Type B pancreatic cell (in vitro differentiated cells): ENCODE results near the gene TMEM72. TPM values are rescaled to one million over a fixed set of nuclear protein-coding genes. Genes with fewer than 3 reads are reported as not detected.

ENCODE experiments used
- DNase-seq: peaks from one replicate; pipeline ENCODE4 v3.0.0; 2021; ENCODE audit warnings: mixed read lengths; ENCODE audit not compliant: unreplicated experiment; ENCODE audit errors: extremely low spot score
- H3K27ac Mint-ChIP-seq: 2 replicates; pipeline ENCODE4 v1.8.0; 2021; ENCODE audit warnings: mild to moderate bottlenecking, mixed read lengths
- H3K27me3 Mint-ChIP-seq: 2 replicates; pipeline ENCODE4 v1.8.0; 2021; ENCODE audit warnings: mixed read lengths
- H3K36me3 Mint-ChIP-seq: 2 replicates; pipeline ENCODE4 v1.8.0; 2021; ENCODE audit warnings: mixed read lengths
- H3K4me1 Mint-ChIP-seq: one replicate; pipeline ENCODE4 v1.8.0; 2021; ENCODE audit warnings: mixed read lengths; ENCODE audit not compliant: unreplicated experiment
- H3K4me3 Mint-ChIP-seq: 2 replicates; pipeline ENCODE4 v1.8.0; 2021; ENCODE audit warnings: mild to moderate bottlenecking, mixed read lengths
- H3K9me3 Mint-ChIP-seq: 2 replicates; pipeline ENCODE4 v1.8.0; 2021; ENCODE audit warnings: mixed read lengths
- CTCF ChIP-seq: fragments of 200-600 bp; sonication (generic); conservative IDR thresholded peaks from 2 replicates; pipeline ENCODE4 v1.5.0; 2021; ENCODE audit warnings: antibody characterized with exemption, mild to moderate bottlenecking
- total RNA-seq: library from RNA; stranded (reverse); gene quantifications from 2 replicates; pipeline ENCODE4 v1.2.1, GENCODE V29; 2021; ENCODE audit warnings: low replicate concordance

Gene TMEM72
- total RNA-seq, 1 donor from 2014 or later: 1.2 TPM

DNA sequence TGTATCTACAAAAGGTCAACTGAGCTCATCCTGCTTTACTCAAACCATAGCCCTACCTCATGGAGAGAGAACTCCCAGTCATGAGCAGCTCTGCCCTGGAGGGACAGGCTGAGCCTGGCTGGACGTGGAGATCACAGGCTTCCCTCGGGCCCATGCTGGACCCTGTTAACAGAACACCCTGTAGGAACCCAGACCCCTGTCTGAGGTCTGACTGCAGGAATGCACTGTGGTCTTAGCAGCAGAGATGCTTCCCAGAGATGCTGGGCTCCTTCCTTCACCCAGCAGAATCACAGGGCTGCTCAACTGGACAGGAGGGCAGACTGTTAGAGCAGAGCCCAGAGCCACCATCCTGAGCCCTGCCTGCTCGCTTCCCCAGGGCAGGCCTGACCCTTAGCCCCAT lies 814 bp downstream of the TMEM72 start:
- no peaks in the 10 kb centered on the region for H3K36me3 Mint-ChIP-seq
- H3K9me3 Mint-ChIP-seq: no peaks in the 10 kb centered on the region
- no peak for DNase-seq
- no peak overlapping the region for H3K4me3 Mint-ChIP-seq
- peaks cover 6% of the 10 kb centered on the region for H3K27me3 Mint-ChIP-seq
- TF ChIP-seq CTCF: no peak
- no peak overlapping the region for H3K27ac Mint-ChIP-seq
- H3K4me1 Mint-ChIP-seq: peaks cover 54% of the 10 kb centered on the region

DNA sequence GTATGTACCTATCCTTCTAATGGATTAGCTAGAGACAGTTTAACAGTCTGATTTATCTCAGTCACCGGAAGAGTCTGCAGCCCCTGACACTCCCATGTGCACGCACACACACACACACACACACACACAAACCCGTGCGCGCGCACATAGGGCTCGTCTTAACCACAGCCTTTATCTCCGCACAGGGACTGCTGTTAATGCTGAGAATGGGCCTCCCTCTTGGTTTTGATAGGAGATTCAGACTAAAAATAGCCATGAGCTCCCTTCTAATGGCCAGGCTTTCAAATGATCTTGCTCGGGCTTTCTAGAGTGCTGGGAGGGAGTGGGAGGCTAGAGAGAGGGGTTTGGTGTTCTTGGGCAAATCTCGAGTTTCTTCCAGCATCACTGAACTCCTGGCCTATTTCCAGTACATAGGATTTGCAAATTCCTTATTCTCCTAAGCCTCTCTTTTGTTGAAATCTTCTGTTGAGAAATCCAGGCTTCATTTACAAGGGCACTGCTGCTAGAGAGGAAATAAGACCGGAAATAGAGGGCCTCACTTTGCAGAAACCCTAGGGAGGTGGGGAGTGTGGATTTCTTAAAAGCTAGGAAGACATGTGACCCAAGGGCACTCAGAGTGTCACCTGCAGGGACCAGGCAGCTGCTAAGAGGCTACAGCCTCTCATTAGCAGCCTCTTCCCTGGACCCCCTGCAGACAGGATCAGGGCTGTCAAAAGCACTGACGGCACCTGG lies 2.4 kb downstream of the TMEM72 start:
- H3K9me3 Mint-ChIP-seq: no peaks in the 10 kb centered on the region
- TF ChIP-seq CTCF: no peak
- H3K4me1 Mint-ChIP-seq: peaks cover 46% of the 10 kb centered on the region
- H3K36me3 Mint-ChIP-seq: no peaks in the 10 kb centered on the region
- DNase-seq: no peak
- peak overlapping the region; percentile 19 for H3K27ac Mint-ChIP-seq
- H3K27me3 Mint-ChIP-seq: peaks cover 6% of the 10 kb centered on the region
- H3K4me3 Mint-ChIP-seq: no peak overlapping the region

- no peak for DNase-seq
Observed at GRCh38 chr10:44914891-44915290, 3.8 kb downstream of the TMEM72 start.

GRCh38 chr10:44916429-44916828 lies 5.3 kb downstream of the TMEM72 start:
- TF ChIP-seq CTCF: no peak
- no peak overlapping the region for H3K4me3 Mint-ChIP-seq
- no peak for DNase-seq
- no peaks in the 10 kb centered on the region for H3K27me3 Mint-ChIP-seq
- no peaks in the 10 kb centered on the region for H3K36me3 Mint-ChIP-seq
- H3K27ac Mint-ChIP-seq: no peak overlapping the region
- H3K4me1 Mint-ChIP-seq: peaks cover 28% of the 10 kb centered on the region
- no peaks in the 10 kb centered on the region for H3K9me3 Mint-ChIP-seq

More at GRCh38 chr10:44914891-44915290, 3.8 kb downstream of the TMEM72 start:
- Mint-ChIP-seq H3K4me1 (peaks cover 37% of the 10 kb centered on the region), H3K4me3 (no peak overlapping the region), H3K36me3 (no peaks in the 10 kb centered on the region), H3K9me3 (no peaks in the 10 kb centered on the region), H3K27ac (no peak overlapping the region), H3K27me3 (peaks cover 6% of the 10 kb centered on the region)
- no peak for TF ChIP-seq CTCF

- TF ChIP-seq CTCF: no peak
- Mint-ChIP-seq H3K4me1 (peaks cover 23% of the 10 kb centered on the region), H3K9me3 (no peaks in the 10 kb centered on the region), H3K4me3 (no peak overlapping the region), H3K27ac (no peak overlapping the region), H3K36me3 (no peaks in the 10 kb centered on the region), H3K27me3 (no peaks in the 10 kb centered on the region)
- no peak for DNase-seq
Observed at GRCh38 chr10:44917848-44918247, 6.7 kb downstream of the TMEM72 start.
